HepG2 (cell line): ENCODE measurements around the gene SLC29A1. TPM values are rescaled to one million over a fixed set of nuclear protein-coding genes. Genes with fewer than 3 reads are reported as not detected.

ENCODE experiments used
- CBX2 ChIP-seq, 2 experiments: fragments of 200-600 bp in 1 of 2; sonication (generic); formaldehyde crosslinking in 1 of 2; IDR thresholded peaks; 2 replicates each; pipeline versions ENCODE4 v1.7.0 to v1.8.1; 2018 to 2022; ENCODE audit warnings: low read depth in 2 of 2, low read length in 1 of 2, mild to moderate bottlenecking in 1 of 2, missing genetic modification reagents in 1 of 2
- CC2D1A ChIP-seq: sonication (generic); formaldehyde crosslinking; IDR thresholded peaks from 2 replicates; pipeline ENCODE4 v1.8.1; 2023; ENCODE audit warnings: mild to moderate bottlenecking, missing genetic modification reagents
- CTCF ChIP-seq: sonication (generic); formaldehyde crosslinking; IDR thresholded peaks from 2 replicates; pipeline ENCODE4 v1.5.0; 2020; ENCODE audit warnings: mild to moderate bottlenecking, missing genetic modification reagents, moderate library complexity
- IKZF5 ChIP-seq: IDR thresholded peaks from 2 replicates; pipeline ENCODE4 v1.6.1; 2018; ENCODE audit warnings: missing genetic modification reagents, mild to moderate bottlenecking, missing compliant biosample characterization
- NR0B2 ChIP-seq: sonication (generic); formaldehyde crosslinking; IDR thresholded peaks from 2 replicates; pipeline ENCODE4 v1.4.0; 2020; ENCODE audit warnings: mild to moderate bottlenecking, missing genetic modification reagents
- UBTF ChIP-seq: sonication (generic); formaldehyde crosslinking; IDR thresholded peaks from 2 replicates; pipeline ENCODE4 v1.4.0; 2020; ENCODE audit warnings: mild to moderate bottlenecking, missing genetic modification reagents
- ZNF280B ChIP-seq: sonication (generic); formaldehyde crosslinking; IDR thresholded peaks from 2 replicates; pipeline ENCODE4 v1.5.0; 2020; ENCODE audit warnings: missing genetic modification reagents, mild to moderate bottlenecking, borderline replicate concordance
- ZNF30 ChIP-seq: sonication (generic); formaldehyde crosslinking; IDR thresholded peaks from 2 replicates; pipeline ENCODE4 v1.5.0; 2020; ENCODE audit warnings: mild to moderate bottlenecking, missing genetic modification reagents
- ZNF407 ChIP-seq: sonication (generic); formaldehyde crosslinking; IDR thresholded peaks from one replicate; pipeline ENCODE4 v1.5.1; 2020; ENCODE audit warnings: mild to moderate bottlenecking, missing genetic modification reagents; ENCODE audit errors: not compliant biosample characterization
- polyA plus RNA-seq, 8 experiments: library from polyadenylated mRNA; depleted of rRNA in 3 of 8; stranded (reverse) in 7 of 8; unstranded in 1 of 8; fragments of >200 nt; fragmentation: Illumina TruSeq in 4 of 8; extraction: Trizol in 4 of 8; gene quantifications; 2 replicates each; pipeline versions ENCODE4 v1.2.1 to v1.2.3, GENCODE V29; 2011 to 2016; ENCODE audit warnings: low read depth in 4 of 8, missing spikeins in 1 of 8, mixed read lengths in 1 of 8; ENCODE audit not compliant: insufficient read depth in 1 of 8
- total RNA-seq, 5 experiments: library from RNA; depleted of rRNA; stranded (reverse); fragments of >200 nt; fragmentation: Illumina TruSeq; extraction: Trizol; gene quantifications; 2 replicates each; pipeline ENCODE4 v1.2.3, GENCODE V29; 2016; ENCODE audit warnings: low read depth in 1 of 5

The SLC29A1 gene
- total and polyA plus RNA-seq, 2 of the 13 experiments (the other 11 are each of a cell fraction or from before 2014, with no cell fraction given): 43.2 to 106 TPM

GRCh38 chr6:44217332-44218143 is 5.9 kb upstream of the SLC29A1 start (continued):
- TF ChIP-seq ZNF280B (CRISPR knock-in tag): peak; percentile 85
- peak; percentile 75 for TF ChIP-seq ZNF407 (CRISPR knock-in tag)
- peak; percentile 74; the same call in 1 of the 2 replicates for TF ChIP-seq NR0B2 (CRISPR knock-in tag)
- TF ChIP-seq UBTF (CRISPR knock-in tag): peak; percentile 66
- 0 out of 2 replicates have a peak, but pooled peaks have one; percentile 84 for TF ChIP-seq ZNF30 (CRISPR knock-in tag)
- 0 out of 2 replicates have a peak, but pooled peaks have one; percentile 15 for TF ChIP-seq IKZF5 (CRISPR knock-in tag)
- no peak for TF ChIP-seq CBX2 (IDR thresholded peaks at IDR 0.05; ENCODE audit: low read depth, low read length)
- peak; percentile 64; the same call in 1 of the 2 replicates for TF ChIP-seq CBX2 (CRISPR knock-in tag; IDR thresholded peaks at IDR 0.05; ENCODE audit: low read depth)
- TF ChIP-seq CC2D1A (CRISPR knock-in tag): no peak; the same call in 1 of the 2 replicates
- TF ChIP-seq CTCF (CRISPR knock-in tag): peak; percentile 12; the same call in 1 of the 2 replicates
